DOHH2 (cell line): Measurements from ENCODE around the gene KCNK5.

Experiments
- EZH2phosphoT487 ChIP-seq: fragments of 200-600 bp; sonication (generic); IDR thresholded peaks from 2 replicates; pipeline ENCODE4 v1.6.1; 2017; ENCODE audit warnings: borderline replicate concordance, mild to moderate bottlenecking, antibody characterized with exemption, low read length, moderate library complexity, mixed read lengths
- TF ChIP-seq, protein P1 (sequence below): fragments of 200-600 bp; sonication (generic); IDR thresholded peaks from one replicate; pipeline ENCODE4 v1.5.1; 2014; ENCODE audit warnings: antibody characterized with exemption, mild to moderate bottlenecking, low read depth, low read length; ENCODE audit not compliant: poor library complexity, severe bottlenecking

DNA sequence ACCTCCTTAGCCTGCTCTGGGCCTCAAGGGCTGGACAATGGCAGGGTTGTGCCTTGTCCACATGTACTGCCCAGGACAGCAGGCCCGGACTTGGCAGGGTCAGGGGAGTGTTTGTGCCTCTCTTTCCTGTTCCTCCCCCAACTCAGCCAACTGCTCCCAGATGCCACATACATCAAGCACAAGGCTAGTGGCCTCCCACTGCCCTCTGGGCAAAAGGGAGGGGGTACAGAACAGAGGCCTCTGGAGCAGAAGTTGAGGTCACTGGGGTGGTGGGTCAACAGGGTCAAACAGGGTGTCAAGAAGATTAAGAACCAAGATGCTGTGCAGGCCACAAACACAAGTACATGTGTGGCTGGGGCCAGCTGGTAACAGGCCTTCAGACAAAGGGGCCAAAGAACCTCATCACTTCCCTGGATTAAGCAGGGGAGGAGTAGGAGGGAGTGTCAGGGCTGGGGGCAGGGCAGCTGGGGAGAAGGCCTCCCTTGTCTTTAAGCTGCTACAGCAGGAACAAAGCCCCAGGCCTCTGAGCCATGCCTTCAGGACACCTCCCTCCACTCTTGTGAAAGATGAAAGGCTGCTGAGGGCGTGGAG is 36.0 kb downstream of the KCNK5 start:
- TF ChIP-seq, protein P1, sequence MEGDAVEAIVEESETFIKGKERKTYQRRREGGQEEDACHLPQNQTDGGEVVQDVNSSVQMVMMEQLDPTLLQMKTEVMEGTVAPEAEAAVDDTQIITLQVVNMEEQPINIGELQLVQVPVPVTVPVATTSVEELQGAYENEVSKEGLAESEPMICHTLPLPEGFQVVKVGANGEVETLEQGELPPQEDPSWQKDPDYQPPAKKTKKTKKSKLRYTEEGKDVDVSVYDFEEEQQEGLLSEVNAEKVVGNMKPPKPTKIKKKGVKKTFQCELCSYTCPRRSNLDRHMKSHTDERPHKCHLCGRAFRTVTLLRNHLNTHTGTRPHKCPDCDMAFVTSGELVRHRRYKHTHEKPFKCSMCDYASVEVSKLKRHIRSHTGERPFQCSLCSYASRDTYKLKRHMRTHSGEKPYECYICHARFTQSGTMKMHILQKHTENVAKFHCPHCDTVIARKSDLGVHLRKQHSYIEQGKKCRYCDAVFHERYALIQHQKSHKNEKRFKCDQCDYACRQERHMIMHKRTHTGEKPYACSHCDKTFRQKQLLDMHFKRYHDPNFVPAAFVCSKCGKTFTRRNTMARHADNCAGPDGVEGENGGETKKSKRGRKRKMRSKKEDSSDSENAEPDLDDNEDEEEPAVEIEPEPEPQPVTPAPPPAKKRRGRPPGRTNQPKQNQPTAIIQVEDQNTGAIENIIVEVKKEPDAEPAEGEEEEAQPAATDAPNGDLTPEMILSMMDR: no peak
- no peak for TF ChIP-seq EZH2phosphoT487
